Trophoblast cell (in vitro differentiated cells and primary cell): Measurements from ENCODE around the gene IL1RN.

Experiments
- DNase-seq, 2 donors: peaks; one replicate each; pipeline ENCODE4 v3.0.0-alpha.2; 2016
- H2AFZ ChIP-seq: 2 replicates; pipeline ENCODE4 v1.6.1; 2013; ENCODE audit warnings: low read length, moderate library complexity, mild to moderate bottlenecking; ENCODE audit not compliant: insufficient read depth, poor library complexity
- H2AK5ac ChIP-seq: 2 replicates; pipeline ENCODE4 v1.6.1; 2013; ENCODE audit warnings: mild to moderate bottlenecking, low read length
- H2BK120ac ChIP-seq: 2 replicates; pipeline ENCODE4 v1.6.1; 2013; ENCODE audit warnings: low read length, mild to moderate bottlenecking, moderate library complexity; ENCODE audit not compliant: insufficient read depth, poor library complexity
- H2BK12ac ChIP-seq: 2 replicates; pipeline ENCODE4 v1.6.1; 2013; ENCODE audit warnings: mild to moderate bottlenecking, low read length, moderate library complexity
- H2BK5ac ChIP-seq: 2 replicates; pipeline ENCODE4 v1.6.1; 2013; ENCODE audit warnings: low read length, low read depth, moderate library complexity, mild to moderate bottlenecking; ENCODE audit not compliant: poor library complexity
- H3K14ac ChIP-seq: 2 replicates; pipeline ENCODE4 v1.6.1; 2013; ENCODE audit warnings: mild to moderate bottlenecking, low read length
- H3K18ac ChIP-seq: 2 replicates; pipeline ENCODE4 v1.6.1; 2013; ENCODE audit warnings: mild to moderate bottlenecking, low read length
- H3K23ac ChIP-seq: 2 replicates; pipeline ENCODE4 v1.6.1; 2013; ENCODE audit warnings: low read length
- H3K27ac ChIP-seq: 2 replicates; pipeline ENCODE4 v1.5.1; 2013; ENCODE audit warnings: low read depth, mild to moderate bottlenecking, inconsistent platforms, low read length, moderate library complexity
- H3K27me3 ChIP-seq: 2 replicates; pipeline ENCODE4 v1.6.1; 2013; ENCODE audit warnings: inconsistent platforms, mild to moderate bottlenecking, low read length, moderate library complexity; ENCODE audit not compliant: insufficient read depth
- H3K36me3 ChIP-seq, 2 experiments: 1 replicate in 1 of 2; 2 replicates in 1 of 2; pipeline ENCODE4 v1.6.1; 2013; ENCODE audit warnings: low read length in 2 of 2, mild to moderate bottlenecking in 2 of 2, moderate library complexity in 1 of 2; ENCODE audit not compliant: insufficient read depth in 2 of 2, control insufficient read depth in 1 of 2
- H3K4ac ChIP-seq: 2 replicates; pipeline ENCODE4 v1.6.1; 2013; ENCODE audit warnings: low read depth, mild to moderate bottlenecking, low read length, moderate library complexity
- H3K4me1 ChIP-seq, 2 experiments: 1 replicate in 1 of 2; 2 replicates in 1 of 2; pipeline ENCODE4 v1.6.1; 2013; ENCODE audit warnings: low read length in 2 of 2, mild to moderate bottlenecking in 2 of 2, moderate library complexity in 1 of 2; ENCODE audit not compliant: insufficient read depth in 2 of 2, control insufficient read depth in 1 of 2
- H3K4me2 ChIP-seq: 2 replicates; pipeline ENCODE4 v1.6.1; 2013; ENCODE audit warnings: inconsistent platforms, mild to moderate bottlenecking, low read length, moderate library complexity
- H3K4me3 ChIP-seq: 2 replicates; pipeline ENCODE4 v1.5.1; 2013; ENCODE audit warnings: mild to moderate bottlenecking, low read depth, low read length, inconsistent platforms
- H3K79me1 ChIP-seq: one replicate; pipeline ENCODE4 v1.6.1; 2013; ENCODE audit warnings: low read length
- H3K79me2 ChIP-seq: 2 replicates; pipeline ENCODE4 v1.6.1; 2013; ENCODE audit warnings: low read length, mild to moderate bottlenecking; ENCODE audit not compliant: control insufficient read depth, insufficient read depth, poor library complexity
- H3K9ac ChIP-seq: 2 replicates; pipeline ENCODE4 v1.6.1; 2013; ENCODE audit warnings: mild to moderate bottlenecking, low read length
- H3K9me3 ChIP-seq: 2 replicates; pipeline ENCODE4 v1.6.1; 2013; ENCODE audit warnings: low read depth, mild to moderate bottlenecking, control low read depth, inconsistent platforms, low read length; ENCODE audit not compliant: insufficient read depth
- H4K12ac ChIP-seq: 2 replicates; pipeline ENCODE4 v1.6.1; 2013; ENCODE audit warnings: low read depth, mild to moderate bottlenecking, low read length, moderate library complexity
- H4K8ac ChIP-seq: 2 replicates; pipeline ENCODE4 v1.6.1; 2013; ENCODE audit warnings: low read depth, mild to moderate bottlenecking, low read length, moderate library complexity
- H4K91ac ChIP-seq: one replicate; pipeline ENCODE4 v1.6.1; 2013; ENCODE audit warnings: low read depth, mild to moderate bottlenecking, low read length, moderate library complexity
- WGBS: extraction: QIAGEN DNeasy Blood & Tissue Kit; methylation state at CpG from one replicate; pipeline ENCODE4 v1.1.7; 2013; ENCODE audit warnings: missing lambda C conversion rate; ENCODE audit not compliant: insufficient read length, insufficient coverage; ENCODE audit errors: extremely low coverage; 5-methylcytosine and 5-hydroxymethylcytosine counted together

IL1RN gene

DNA sequence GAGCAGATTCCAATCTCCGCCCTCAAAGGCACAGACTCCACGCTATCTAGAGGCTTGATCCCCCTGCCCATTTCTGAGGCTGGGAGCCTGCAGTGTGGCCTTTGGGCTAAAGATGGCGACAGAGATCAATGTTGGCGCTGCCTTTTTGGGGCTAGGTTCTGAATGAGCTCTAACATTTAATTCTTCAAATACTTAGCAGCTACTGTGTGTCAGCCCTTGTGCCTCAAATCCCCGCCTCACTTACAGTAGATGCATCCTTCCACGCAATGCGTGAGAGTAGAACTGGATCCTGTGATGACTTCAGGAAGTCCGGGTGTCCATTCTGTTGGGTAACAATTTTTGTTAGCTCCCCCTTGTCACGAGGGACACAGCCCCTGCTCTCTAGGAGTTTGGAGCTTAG lies 47.3 kb upstream of the IL1RN start:
- Histone ChIP-seq H3K4ac (no peak overlapping the region), H3K79me1 (no peaks in the 10 kb centered on the region), H3K79me2 (no peaks in the 10 kb centered on the region), H2BK12ac (no peak overlapping the region), H2AFZ (no peak overlapping the region), H3K4me1 (no peaks in the 10 kb centered on the region), H3K18ac (no peak overlapping the region), H4K12ac (no peak overlapping the region), H3K27ac (no peak overlapping the region), H3K9ac (no peak overlapping the region), H3K23ac (no peak overlapping the region), H4K91ac (no peak overlapping the region), H3K4me3 (no peak overlapping the region), H2BK120ac (no peak overlapping the region), H2AK5ac (no peak overlapping the region), H2BK5ac (no peak overlapping the region), H3K9me3 (no peaks in the 10 kb centered on the region), H3K14ac (no peak overlapping the region), H3K4me2 (no peak overlapping the region), H3K27me3 (no peaks in the 10 kb centered on the region), H3K36me3 (no peaks in the 10 kb centered on the region), H4K8ac (no peak overlapping the region)
- no CpG with 5 or more reads among the region's 9 CpGs for WGBS
- peak; percentile 50 to 71 for DNase-seq

DNA sequence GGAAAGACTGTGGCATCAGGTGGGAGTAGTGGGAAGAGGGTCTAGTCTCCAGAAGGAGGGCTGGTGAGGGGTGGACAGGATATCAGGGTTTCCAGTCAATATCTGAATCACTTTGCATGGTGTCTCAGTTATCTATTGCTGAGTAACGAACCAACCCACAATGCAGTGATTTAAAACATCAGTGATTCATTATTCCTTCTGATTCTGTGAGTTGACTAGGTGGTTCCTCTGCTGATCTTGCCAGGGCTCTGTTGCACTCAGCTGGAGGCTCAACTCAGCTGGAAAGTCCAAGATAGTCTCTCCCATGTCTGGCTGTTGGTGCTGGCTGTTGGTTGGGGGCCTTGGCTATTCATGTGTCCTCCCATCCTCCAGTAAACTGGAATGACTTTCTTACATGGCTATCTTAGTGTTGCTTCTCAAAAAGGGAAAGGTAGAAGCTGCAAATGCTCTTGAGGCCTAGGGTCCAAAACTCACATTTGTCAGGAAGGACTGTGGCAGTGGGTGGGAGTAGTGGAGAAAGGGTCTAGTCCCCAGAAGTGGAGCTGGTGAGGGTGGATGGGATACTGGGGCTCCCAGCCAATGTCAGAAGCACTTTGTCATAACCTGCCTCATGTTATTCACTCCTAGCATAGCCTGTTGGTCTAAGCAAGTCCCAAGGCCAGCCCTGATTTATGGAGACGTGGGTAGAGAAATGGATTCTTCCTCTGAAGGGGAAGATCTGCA lies 45.7 kb upstream of the IL1RN start:
- H3K79me1 ChIP-seq = no peaks in the 10 kb centered on the region
- H4K12ac ChIP-seq = no peak overlapping the region
- H3K18ac ChIP-seq = no peak overlapping the region
- no peak overlapping the region for H3K4ac ChIP-seq
- H3K4me2 ChIP-seq = no peak overlapping the region
- no peaks in the 10 kb centered on the region for H3K27me3 ChIP-seq
- H3K36me3 ChIP-seq = no peaks in the 10 kb centered on the region
- H3K27ac ChIP-seq = no peak overlapping the region
- no peak overlapping the region for H2BK5ac ChIP-seq
- no peak for DNase-seq
- no peak overlapping the region for H3K23ac ChIP-seq
- H3K4me1 ChIP-seq = no peaks in the 10 kb centered on the region
- H4K8ac ChIP-seq = no peak overlapping the region
- no CpG with 5 or more reads among the region's 2 CpGs for WGBS
- H3K14ac ChIP-seq = no peak overlapping the region
- no peak overlapping the region for H2BK120ac ChIP-seq
- no peak overlapping the region for H2AK5ac ChIP-seq
- no peak overlapping the region for H3K4me3 ChIP-seq
- H2AFZ ChIP-seq = no peak overlapping the region
- no peak overlapping the region for H4K91ac ChIP-seq
- no peak overlapping the region for H3K9ac ChIP-seq
- no peak overlapping the region for H2BK12ac ChIP-seq
- no peaks in the 10 kb centered on the region for H3K9me3 ChIP-seq
- H3K79me2 ChIP-seq = no peaks in the 10 kb centered on the region

DNA sequence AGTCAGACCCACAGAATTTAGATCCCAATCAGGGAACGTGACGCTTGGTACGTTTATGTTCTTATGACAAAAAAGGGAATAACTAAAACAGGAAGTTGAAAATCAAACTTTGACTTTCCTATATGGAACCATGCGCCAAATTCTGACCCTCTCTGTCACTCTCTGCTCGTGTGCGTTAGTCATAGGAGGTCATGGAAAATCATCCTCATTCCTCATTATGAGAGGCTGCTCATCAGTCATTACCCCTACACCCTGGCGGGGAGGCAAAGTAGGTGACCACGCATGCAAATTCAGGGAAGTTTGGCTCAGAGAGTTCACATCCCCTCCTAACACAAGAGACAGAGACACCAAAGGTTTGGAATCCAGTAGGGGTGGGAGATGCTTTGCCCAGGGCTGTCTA lies 44.1 kb upstream of the IL1RN start:
- no peaks in the 10 kb centered on the region for H3K79me2 ChIP-seq
- H2BK12ac ChIP-seq = no peak overlapping the region
- H4K91ac ChIP-seq = no peak overlapping the region
- H3K27ac ChIP-seq = no peak overlapping the region
- no peaks in the 10 kb centered on the region for H3K36me3 ChIP-seq
- no peak overlapping the region for H4K12ac ChIP-seq
- no peak overlapping the region for H2BK5ac ChIP-seq
- no CpG with 5 or more reads among the region's 8 CpGs for WGBS
- H2AFZ ChIP-seq = no peak overlapping the region
- no peak overlapping the region for H4K8ac ChIP-seq
- H3K4ac ChIP-seq = no peak overlapping the region
- no peak overlapping the region for H3K18ac ChIP-seq
- H2BK120ac ChIP-seq = no peak overlapping the region
- DNase-seq = peak; percentile 29 to 47
- no peaks in the 10 kb centered on the region for H3K4me1 ChIP-seq
- no peak overlapping the region for H2AK5ac ChIP-seq
- H3K9me3 ChIP-seq = no peaks in the 10 kb centered on the region
- no peaks in the 10 kb centered on the region for H3K27me3 ChIP-seq
- no peak overlapping the region for H3K23ac ChIP-seq
- no peak overlapping the region for H3K14ac ChIP-seq
- H3K9ac ChIP-seq = no peak overlapping the region
- H3K4me2 ChIP-seq = no peak overlapping the region
- no peaks in the 10 kb centered on the region for H3K79me1 ChIP-seq
- H3K4me3 ChIP-seq = no peak overlapping the region

DNA sequence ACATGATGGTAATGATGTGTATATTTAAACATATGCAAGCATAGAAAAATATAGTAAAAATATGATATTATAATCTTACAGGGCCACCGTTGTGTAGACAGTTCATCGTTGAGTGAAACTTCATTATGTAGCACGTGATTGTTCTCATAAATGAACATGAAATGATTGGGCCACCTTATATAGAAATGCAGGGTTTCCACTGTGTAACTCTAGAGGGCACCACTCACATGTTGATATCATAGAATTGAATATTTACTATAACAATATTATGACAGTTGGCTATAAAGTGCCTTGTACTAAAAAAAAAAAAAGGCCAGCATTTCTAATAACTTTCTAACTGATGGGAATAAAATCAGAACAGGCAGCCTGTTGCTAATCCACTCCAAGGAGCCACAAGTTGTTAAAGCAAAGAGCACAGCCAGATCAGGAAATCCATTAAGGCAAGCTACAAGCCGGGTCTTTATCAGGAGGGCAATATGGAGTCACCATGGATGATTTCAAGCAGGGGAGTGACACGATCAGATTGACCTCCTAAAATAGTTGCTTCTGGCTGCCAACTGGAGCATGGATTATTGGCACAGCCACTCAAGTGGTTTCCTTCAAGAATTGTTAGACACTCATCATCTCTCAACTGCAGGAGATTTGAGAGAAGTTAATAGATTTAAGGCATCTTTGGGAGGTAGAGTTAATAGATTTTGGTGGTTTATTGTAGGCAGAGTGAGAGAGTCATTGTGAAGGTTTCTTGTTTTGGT lies 43.0 kb upstream of the IL1RN start:
- Histone ChIP-seq H3K27ac (no peak overlapping the region), H3K18ac (no peak overlapping the region), H3K23ac (no peak overlapping the region), H2BK120ac (no peak overlapping the region), H3K9me3 (no peaks in the 10 kb centered on the region), H3K9ac (no peak overlapping the region), H3K4me2 (no peak overlapping the region), H2BK12ac (no peak overlapping the region), H3K14ac (no peak overlapping the region), H2BK5ac (no peak overlapping the region), H3K36me3 (no peaks in the 10 kb centered on the region), H3K79me2 (no peaks in the 10 kb centered on the region), H2AFZ (no peak overlapping the region), H4K8ac (no peak overlapping the region), H3K4me1 (no peaks in the 10 kb centered on the region), H4K12ac (no peak overlapping the region), H3K4ac (no peak overlapping the region), H4K91ac (no peak overlapping the region), H3K4me3 (no peak overlapping the region), H2AK5ac (no peak overlapping the region), H3K79me1 (no peaks in the 10 kb centered on the region), H3K27me3 (no peaks in the 10 kb centered on the region)
- no CpG with 5 or more reads among the region's 5 CpGs for WGBS
- DNase-seq = peak in 1 of 2 donors; percentile 35
